DOHH2 (cell line): ENCODE measurements around the gene SBNO2.

Experiments
- H3F3A ChIP-seq: fragments of 200-600 bp; sonication (generic), shearing (Covaris generic); 2 replicates; pipeline ENCODE4 v1.6.0; 2016; ENCODE audit warnings: antibody characterized with exemption, mild to moderate bottlenecking; ENCODE audit not compliant: control insufficient read depth, insufficient read depth
- H3K27ac ChIP-seq: fragments of 200-600 bp; sonication (generic); 2 replicates; pipeline ENCODE4 v1.5.1; 2014; ENCODE audit warnings: low read depth, mild to moderate bottlenecking, low read length, moderate library complexity
- H3K27me3 ChIP-seq: fragments of 200-600 bp; sonication (generic); 2 replicates; pipeline ENCODE4 v1.6.1; 2014; ENCODE audit warnings: mild to moderate bottlenecking, low read length, mixed read lengths; ENCODE audit not compliant: control insufficient read depth
- H3K36me3 ChIP-seq: fragments of 200-600 bp; sonication (generic); 2 replicates; pipeline ENCODE4 v1.6.1; 2014; ENCODE audit warnings: mild to moderate bottlenecking, low read length, moderate library complexity, mixed read lengths; ENCODE audit not compliant: control insufficient read depth
- H3K4me1 ChIP-seq: fragments of 200-600 bp; sonication (generic); 2 replicates; pipeline ENCODE4 v1.6.1; 2014; ENCODE audit warnings: mild to moderate bottlenecking, low read length, mixed read lengths; ENCODE audit not compliant: control insufficient read depth
- H3K4me2 ChIP-seq: fragments of 200-600 bp; sonication (generic); 2 replicates; pipeline ENCODE4 v1.6.0; 2014; ENCODE audit warnings: mild to moderate bottlenecking, low read length, moderate library complexity
- H3K4me3 ChIP-seq: fragments of 200-600 bp; sonication (generic); 2 replicates; pipeline ENCODE4 v1.5.1; 2014; ENCODE audit warnings: mild to moderate bottlenecking, low read length, mixed read lengths
- H3K79me2 ChIP-seq: fragments of 200-600 bp; sonication (generic); 2 replicates; pipeline ENCODE4 v1.6.1; 2014; ENCODE audit warnings: mild to moderate bottlenecking, low read length, mixed read lengths; ENCODE audit not compliant: control insufficient read depth
- H3K9me2 ChIP-seq: fragments of 200-600 bp; sonication (generic); replicated peaks from 2 replicates; pipeline ENCODE4 v1.6.1; 2014; ENCODE audit warnings: mild to moderate bottlenecking, low read length, mixed read lengths; ENCODE audit not compliant: control insufficient read depth
- H3K9me3 ChIP-seq: fragments of 200-600 bp; sonication (generic); 2 replicates; pipeline ENCODE4 v1.6.1; 2014; ENCODE audit warnings: antibody characterized with exemption, low read length, mixed read lengths; ENCODE audit not compliant: control insufficient read depth, insufficient read depth
- H4K20me1 ChIP-seq: fragments of 200-600 bp; sonication (generic); 2 replicates; pipeline ENCODE4 v1.6.0; 2014; ENCODE audit warnings: low read depth, mild to moderate bottlenecking, antibody characterized with exemption, low read length, moderate library complexity; ENCODE audit not compliant: control insufficient read depth, insufficient read depth
- EZH2phosphoT487 ChIP-seq: fragments of 200-600 bp; sonication (generic); IDR thresholded peaks from 2 replicates; pipeline ENCODE4 v1.6.1; 2017; ENCODE audit warnings: borderline replicate concordance, mild to moderate bottlenecking, antibody characterized with exemption, low read length, moderate library complexity, mixed read lengths
- TF ChIP-seq, protein P1 (sequence below): fragments of 200-600 bp; sonication (generic); IDR thresholded peaks from one replicate; pipeline ENCODE4 v1.5.1; 2014; ENCODE audit warnings: antibody characterized with exemption, mild to moderate bottlenecking, low read depth, low read length; ENCODE audit not compliant: poor library complexity, severe bottlenecking

Gene SBNO2

DNA sequence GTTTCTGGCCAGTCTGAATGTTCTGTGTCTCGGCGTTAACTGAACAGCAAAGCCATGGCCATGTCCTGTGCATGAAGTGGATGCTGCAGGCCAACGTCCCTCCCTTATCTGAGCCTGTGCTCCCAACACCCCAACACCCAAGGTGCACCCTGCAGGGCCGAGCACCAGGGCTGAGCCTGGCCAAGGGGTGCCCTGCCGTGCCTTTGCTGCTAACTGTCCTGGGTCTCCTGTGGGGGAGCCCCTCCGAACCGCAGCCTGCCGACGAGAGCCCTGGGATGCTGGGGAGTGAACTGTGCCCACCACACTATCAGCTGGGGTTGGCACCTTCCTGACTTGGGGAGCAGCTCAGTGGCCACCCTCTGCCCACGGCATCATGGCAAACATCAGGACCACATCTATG, 52.7 kb downstream of the SBNO2 start:
- Histone ChIP-seq H3K27ac (no peak overlapping the region), H3K4me3 (no peak overlapping the region), H3K27me3 (no peaks in the 10 kb centered on the region), H3K79me2 (no peaks in the 10 kb centered on the region), H3K9me3 (no peaks in the 10 kb centered on the region), H4K20me1 (no peaks in the 10 kb centered on the region), H3K9me2 (no peaks in the 10 kb centered on the region), H3K4me2 (no peak overlapping the region), H3F3A (no peaks in the 10 kb centered on the region), H3K4me1 (no peaks in the 10 kb centered on the region), H3K36me3 (peaks cover 22% of the 10 kb centered on the region)
- no peak for TF ChIP-seq EZH2phosphoT487
- TF ChIP-seq, protein P1, sequence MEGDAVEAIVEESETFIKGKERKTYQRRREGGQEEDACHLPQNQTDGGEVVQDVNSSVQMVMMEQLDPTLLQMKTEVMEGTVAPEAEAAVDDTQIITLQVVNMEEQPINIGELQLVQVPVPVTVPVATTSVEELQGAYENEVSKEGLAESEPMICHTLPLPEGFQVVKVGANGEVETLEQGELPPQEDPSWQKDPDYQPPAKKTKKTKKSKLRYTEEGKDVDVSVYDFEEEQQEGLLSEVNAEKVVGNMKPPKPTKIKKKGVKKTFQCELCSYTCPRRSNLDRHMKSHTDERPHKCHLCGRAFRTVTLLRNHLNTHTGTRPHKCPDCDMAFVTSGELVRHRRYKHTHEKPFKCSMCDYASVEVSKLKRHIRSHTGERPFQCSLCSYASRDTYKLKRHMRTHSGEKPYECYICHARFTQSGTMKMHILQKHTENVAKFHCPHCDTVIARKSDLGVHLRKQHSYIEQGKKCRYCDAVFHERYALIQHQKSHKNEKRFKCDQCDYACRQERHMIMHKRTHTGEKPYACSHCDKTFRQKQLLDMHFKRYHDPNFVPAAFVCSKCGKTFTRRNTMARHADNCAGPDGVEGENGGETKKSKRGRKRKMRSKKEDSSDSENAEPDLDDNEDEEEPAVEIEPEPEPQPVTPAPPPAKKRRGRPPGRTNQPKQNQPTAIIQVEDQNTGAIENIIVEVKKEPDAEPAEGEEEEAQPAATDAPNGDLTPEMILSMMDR = no peak

DNA sequence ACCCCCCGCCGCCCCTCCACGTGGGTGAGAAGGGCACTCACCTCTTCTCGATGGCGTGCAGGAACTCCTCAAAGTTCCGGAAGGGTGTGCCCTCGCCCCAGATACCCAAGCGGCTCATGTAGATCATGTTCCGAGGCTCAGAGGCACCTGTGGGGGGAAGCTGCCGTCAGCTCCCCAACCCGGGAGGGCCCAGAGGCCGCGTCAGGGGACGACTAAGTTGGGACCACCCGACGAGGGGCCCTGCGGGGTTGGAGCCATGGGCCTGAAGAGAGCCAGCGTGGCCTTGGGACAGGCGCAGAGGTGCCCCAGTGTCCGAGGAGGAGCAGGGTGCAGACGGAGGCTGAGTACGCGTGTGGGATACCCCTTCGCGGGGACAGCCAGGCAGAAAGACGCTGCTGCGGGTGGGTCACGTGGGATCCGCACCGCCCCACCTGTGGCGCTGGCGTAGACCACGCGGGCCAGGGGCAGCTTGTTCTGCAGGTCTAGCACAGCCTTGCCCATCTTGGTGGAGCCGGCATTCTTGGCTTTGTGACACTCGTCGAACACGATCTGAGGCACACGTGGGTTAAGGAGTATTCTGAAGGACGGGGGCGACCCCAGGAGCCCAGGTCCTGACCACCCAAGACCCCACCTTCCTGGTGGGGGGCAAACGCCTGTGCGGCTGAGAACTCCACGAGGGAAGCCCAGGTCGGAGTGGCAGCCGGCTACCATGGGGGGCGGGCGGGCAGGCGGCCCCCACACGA, 54.4 kb downstream of the SBNO2 start:
- TF ChIP-seq EZH2phosphoT487 = no peak
- TF ChIP-seq, protein P1 = no peak
- no peaks in the 10 kb centered on the region for H3F3A ChIP-seq
- H3K36me3 ChIP-seq = peaks cover 21% of the 10 kb centered on the region
- no peaks in the 10 kb centered on the region for H3K27me3 ChIP-seq
- H3K79me2 ChIP-seq = no peaks in the 10 kb centered on the region
- H3K4me3 ChIP-seq = no peak overlapping the region
- no peak overlapping the region for H3K4me2 ChIP-seq
- no peak overlapping the region for H3K27ac ChIP-seq
- no peaks in the 10 kb centered on the region for H3K9me3 ChIP-seq
- H4K20me1 ChIP-seq = no peaks in the 10 kb centered on the region
- H3K4me1 ChIP-seq = no peaks in the 10 kb centered on the region
- no peaks in the 10 kb centered on the region for H3K9me2 ChIP-seq

DNA sequence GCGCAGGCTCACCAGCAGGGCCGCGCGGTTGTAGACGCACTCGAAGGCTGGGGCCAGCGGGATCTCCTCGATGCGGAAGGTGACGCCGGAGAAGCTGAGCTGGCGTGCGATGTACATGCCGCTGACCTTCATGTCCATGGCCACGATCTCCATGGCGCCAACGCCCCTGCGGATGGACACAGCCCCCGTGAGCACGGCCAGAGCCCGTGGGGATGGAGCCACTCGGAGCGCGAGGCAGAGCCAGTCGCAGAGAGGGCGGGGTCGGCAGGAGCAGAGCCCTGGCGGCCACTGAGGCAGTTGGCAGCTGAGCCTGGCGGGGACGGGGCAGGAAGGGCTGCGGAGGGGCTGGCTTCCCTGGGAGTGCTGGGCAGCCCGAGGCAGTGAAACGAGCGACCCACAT, 55.1 kb downstream of the SBNO2 start:
- no peaks in the 10 kb centered on the region for H3K4me1 ChIP-seq
- H3K9me3 ChIP-seq = no peaks in the 10 kb centered on the region
- H3K4me2 ChIP-seq = no peak overlapping the region
- H3F3A ChIP-seq = no peaks in the 10 kb centered on the region
- TF ChIP-seq EZH2phosphoT487 = no peak
- TF ChIP-seq, protein P1 = no peak
- no peak overlapping the region for H3K27ac ChIP-seq
- no peaks in the 10 kb centered on the region for H3K27me3 ChIP-seq
- H3K36me3 ChIP-seq = peaks cover 19% of the 10 kb centered on the region
- H3K9me2 ChIP-seq = no peaks in the 10 kb centered on the region
- no peak overlapping the region for H3K4me3 ChIP-seq
- H3K79me2 ChIP-seq = no peaks in the 10 kb centered on the region
- no peaks in the 10 kb centered on the region for H4K20me1 ChIP-seq
